Fibroblast of the aortic adventitia (primary cell): ENCODE results near the gene DDX4. TPM values are rescaled to one million over a fixed set of nuclear protein-coding genes. Genes with fewer than 3 reads are reported as not detected.

Experiments used
- DNase-seq: peaks from one replicate; pipeline ENCODE4 v3.0.0-alpha.2; 2010; ENCODE audit warnings: low read depth
- H3K4me3 ChIP-seq: 2 replicates; pipeline ENCODE4 v1.5.1; 2011; ENCODE audit warnings: low read depth, mild to moderate bottlenecking, control low read depth, low read length, moderate library complexity
- small RNA-seq: library from RNA; depleted of rRNA; stranded (forward); fragments of <200 nt; gene quantifications from one replicate; pipeline ENCODE3, GENCODE V24; 2012
- total RNA-seq: library from RNA; depleted of rRNA; stranded (reverse); fragments of >200 nt; gene quantifications from 2 replicates; pipeline ENCODE4 v1.2.3, GENCODE V29; 2012; ENCODE audit warnings: low replicate concordance
- TF ChIP-seq, protein P1 (sequence below): IDR thresholded peaks from 2 replicates; pipeline ENCODE4 v1.5.1; 2011; ENCODE audit warnings: mild to moderate bottlenecking, low read length, control low read depth, inconsistent platforms; ENCODE audit not compliant: insufficient read depth

DDX4 gene
- total RNA-seq, 1 donor = not detected

DNA sequence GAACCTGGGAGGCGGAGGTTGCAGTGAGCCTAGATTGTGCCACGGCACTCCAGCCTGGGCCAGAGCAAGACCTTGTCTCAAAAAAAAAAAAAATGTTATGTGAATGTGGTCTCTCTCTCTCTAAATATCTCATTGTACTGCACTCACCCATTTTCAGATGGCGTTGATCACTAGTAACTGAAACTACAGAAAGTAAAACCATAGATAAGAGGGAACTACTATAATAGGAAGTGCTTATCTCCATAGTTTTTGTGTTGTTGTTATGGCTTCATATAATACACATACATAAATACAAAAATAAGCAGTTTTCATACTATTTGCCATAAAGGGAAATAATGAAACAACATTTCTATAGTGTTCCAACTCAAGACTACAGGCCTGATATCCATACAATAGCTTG is 122.4 kb downstream of the DDX4 start:
- no peak overlapping the region for H3K4me3 ChIP-seq
- DNase-seq = no peak
- TF ChIP-seq, protein P1, sequence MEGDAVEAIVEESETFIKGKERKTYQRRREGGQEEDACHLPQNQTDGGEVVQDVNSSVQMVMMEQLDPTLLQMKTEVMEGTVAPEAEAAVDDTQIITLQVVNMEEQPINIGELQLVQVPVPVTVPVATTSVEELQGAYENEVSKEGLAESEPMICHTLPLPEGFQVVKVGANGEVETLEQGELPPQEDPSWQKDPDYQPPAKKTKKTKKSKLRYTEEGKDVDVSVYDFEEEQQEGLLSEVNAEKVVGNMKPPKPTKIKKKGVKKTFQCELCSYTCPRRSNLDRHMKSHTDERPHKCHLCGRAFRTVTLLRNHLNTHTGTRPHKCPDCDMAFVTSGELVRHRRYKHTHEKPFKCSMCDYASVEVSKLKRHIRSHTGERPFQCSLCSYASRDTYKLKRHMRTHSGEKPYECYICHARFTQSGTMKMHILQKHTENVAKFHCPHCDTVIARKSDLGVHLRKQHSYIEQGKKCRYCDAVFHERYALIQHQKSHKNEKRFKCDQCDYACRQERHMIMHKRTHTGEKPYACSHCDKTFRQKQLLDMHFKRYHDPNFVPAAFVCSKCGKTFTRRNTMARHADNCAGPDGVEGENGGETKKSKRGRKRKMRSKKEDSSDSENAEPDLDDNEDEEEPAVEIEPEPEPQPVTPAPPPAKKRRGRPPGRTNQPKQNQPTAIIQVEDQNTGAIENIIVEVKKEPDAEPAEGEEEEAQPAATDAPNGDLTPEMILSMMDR = no peak

DNA sequence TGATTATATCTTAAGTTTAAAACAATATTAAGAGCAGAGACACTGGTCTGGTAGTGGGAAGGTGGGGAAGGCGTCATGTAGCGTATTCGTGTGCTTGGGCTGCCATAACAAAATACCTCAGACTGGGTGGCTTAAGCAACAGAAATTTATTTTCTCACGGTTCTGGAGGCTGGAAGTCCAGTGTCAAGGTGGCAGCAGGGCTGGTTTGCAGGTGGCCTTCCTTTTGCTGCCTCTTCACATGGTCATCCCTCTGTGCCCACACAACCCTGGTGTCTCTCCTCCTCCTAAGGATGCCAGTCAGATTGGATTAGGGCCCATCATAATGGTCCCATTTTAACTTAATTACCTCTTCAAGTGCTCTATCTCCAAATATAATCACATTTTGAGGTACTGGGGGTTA is 122.8 kb downstream of the DDX4 start:
- no peak for DNase-seq
- no peak overlapping the region for H3K4me3 ChIP-seq
- TF ChIP-seq, protein P1 = no peak

DNA sequence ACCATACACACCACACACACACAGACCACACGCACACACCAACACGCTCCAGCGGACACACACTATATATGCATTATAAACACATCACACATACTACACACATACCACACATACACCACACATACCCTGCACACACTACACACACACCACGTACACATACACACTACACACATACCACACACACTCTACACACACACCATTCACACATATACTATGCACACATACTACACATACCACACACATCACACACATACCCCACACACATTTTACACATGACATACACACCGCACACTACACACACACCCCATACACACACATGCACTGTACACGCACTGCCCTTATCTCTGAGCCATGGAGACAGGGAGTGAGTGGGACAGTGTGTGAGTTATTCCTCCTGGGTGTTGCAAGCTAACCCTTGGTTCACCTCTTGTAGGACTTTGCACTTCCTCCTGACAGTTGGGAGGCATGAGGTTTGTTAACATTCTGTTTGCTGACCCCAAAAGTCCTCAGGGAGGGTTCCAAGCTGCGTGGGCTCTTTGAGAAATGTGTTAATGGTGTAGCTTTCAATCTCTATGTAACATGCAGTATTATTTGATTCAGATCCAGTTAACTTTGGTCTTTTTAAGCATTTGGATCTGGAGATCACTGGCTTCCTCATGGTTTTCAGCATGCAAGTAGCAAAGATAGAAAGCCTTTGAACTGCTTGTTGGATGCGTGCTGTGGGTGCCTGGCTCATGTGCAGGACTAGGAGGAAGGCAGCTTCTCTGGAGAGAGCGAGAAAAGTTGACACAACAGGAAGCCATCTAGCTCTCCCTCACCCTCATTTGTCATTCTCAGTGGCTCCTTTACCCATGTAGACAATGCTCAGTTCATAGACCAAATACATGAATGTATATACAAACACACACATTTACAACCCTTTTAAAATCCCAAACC is 127.0 kb downstream of the DDX4 start:
- no peak overlapping the region for H3K4me3 ChIP-seq

DNA sequence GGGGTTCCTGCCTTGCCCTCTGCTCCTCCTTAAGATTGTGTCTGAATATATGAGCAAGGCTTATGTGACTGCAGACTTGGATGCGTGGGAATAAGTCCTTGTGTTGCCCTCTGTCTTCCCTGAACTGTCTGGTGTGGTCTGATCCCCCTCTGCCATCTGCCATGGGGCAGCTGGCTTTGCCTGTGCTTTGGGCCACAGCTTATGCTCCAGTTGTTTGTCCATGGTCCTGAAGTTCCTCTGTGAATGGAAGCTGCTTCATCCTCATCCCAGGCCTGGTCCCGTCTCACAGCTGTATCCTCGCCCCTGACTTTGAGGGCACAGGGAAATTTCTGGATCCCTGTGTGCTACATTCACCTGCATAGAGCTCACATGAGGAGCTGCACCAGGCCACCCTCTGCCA is 128.0 kb downstream of the DDX4 start:
- TF ChIP-seq, protein P1 = no peak
- peak; percentile 31 for DNase-seq
- H3K4me3 ChIP-seq = no peak overlapping the region

More for the DNA sequence above, 127.0 kb downstream of the DDX4 start:
- TF ChIP-seq, protein P1 = no peak
- no peak for DNase-seq

DNA sequence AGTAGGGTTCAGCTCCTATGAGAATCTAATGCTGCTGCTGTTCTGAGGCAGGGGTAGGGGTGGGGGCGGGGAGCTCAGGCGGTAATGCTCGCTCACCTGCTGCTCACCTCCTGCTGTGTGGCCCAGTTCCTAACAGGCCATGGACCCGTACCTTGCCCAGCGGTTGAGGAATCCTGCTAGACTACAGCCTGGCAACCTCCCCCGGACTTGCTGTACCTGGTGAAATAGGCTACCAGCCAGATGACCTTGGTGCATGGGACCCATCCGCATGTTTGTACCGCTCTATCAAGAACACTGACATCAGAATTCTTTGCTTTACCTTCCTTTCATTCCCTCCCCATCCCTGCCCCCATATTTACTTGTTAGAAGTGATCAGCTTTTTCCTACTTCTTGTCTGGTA is 128.6 kb downstream of the DDX4 start:
- TF ChIP-seq, protein P1 = no peak
- no peak overlapping the region for H3K4me3 ChIP-seq
- DNase-seq = no peak

Small RNAs within 50 kb of the gene (small RNA-seq; reads per million reads assigned to genes)
- gene AC016632.1 (not detected), gene RNA5SP183 (not detected)

Other genes with a start within 250 kb of the DDX4 start
- gene PLPP1, start 203.1 kb upstream of the DDX4 start, total RNA-seq = 71.8 and 254 TPM in 2 replicates
- 35.6 and 41.3 TPM in 2 replicates for gene SLC38A9, start 25.7 kb upstream of the DDX4 start, total RNA-seq
- gene IL31RA, start 113.3 kb downstream of the DDX4 start, total RNA-seq = 0.72 and 0.74 TPM in 2 replicates